GM12874 (cell line): Measurements from ENCODE around the gene DCP2.

Source experiments
- TF ChIP-seq, protein P1 (sequence below): IDR thresholded peaks from 2 replicates; pipeline ENCODE4 v1.5.1; 2011; ENCODE audit warnings: low read depth, mild to moderate bottlenecking, control low read depth, low read length, moderate library complexity; ENCODE audit not compliant: insufficient read depth

The DCP2 gene

DNA sequence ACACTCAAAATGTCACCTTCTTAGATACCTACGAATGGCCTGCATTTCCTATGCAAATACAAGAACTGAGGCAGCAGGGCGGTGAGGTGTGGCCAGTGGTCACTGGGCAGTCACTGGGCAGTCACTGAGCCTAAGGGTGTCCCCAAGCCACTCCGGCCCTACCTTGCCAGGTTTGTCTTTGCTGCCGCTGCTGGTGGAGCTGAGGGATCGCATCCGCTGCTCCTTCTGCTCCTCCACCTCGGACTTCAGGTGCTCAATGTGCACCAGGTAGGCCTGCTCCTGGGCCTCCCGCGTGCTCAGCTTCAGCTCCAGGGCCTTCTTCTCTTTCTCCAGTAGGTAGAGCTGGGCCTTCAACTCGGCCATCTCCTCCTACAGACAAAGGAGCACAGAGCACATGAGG is 72.3 kb downstream of the DCP2 start:
- TF ChIP-seq, protein P1, sequence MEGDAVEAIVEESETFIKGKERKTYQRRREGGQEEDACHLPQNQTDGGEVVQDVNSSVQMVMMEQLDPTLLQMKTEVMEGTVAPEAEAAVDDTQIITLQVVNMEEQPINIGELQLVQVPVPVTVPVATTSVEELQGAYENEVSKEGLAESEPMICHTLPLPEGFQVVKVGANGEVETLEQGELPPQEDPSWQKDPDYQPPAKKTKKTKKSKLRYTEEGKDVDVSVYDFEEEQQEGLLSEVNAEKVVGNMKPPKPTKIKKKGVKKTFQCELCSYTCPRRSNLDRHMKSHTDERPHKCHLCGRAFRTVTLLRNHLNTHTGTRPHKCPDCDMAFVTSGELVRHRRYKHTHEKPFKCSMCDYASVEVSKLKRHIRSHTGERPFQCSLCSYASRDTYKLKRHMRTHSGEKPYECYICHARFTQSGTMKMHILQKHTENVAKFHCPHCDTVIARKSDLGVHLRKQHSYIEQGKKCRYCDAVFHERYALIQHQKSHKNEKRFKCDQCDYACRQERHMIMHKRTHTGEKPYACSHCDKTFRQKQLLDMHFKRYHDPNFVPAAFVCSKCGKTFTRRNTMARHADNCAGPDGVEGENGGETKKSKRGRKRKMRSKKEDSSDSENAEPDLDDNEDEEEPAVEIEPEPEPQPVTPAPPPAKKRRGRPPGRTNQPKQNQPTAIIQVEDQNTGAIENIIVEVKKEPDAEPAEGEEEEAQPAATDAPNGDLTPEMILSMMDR: no peak

DNA sequence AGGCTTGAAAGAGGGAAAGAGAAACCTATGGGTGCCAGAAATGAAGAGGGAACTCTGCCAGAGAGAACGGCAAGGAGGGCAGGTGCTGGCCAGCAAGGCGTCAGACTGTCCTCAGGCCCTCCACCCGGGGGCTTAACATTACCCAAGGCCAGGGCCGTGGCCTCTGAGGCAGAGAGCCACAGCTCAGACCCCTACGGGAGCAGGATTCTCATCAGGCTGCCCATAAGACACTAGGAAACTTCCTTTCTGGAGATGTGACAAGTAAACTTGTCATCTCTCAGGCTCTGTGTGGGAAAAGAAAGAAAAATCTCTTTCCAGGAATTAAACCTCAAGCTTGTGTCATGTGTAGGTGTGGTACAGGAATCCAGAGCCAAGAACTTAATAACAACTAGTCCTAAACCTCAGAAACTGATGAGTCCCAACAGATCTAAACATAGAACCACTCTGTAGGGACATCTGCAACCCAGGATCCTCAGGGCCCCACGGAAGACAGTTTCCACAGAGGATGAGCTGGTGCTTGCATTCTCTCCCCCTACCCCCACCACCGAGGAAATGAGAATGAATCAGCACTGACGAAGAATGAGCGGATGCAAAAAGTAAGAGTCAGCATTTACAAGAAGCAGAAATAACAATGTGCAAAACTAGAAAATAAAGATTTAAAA is 74.3 kb downstream of the DCP2 start:
- TF ChIP-seq, protein P1: no peak

DNA sequence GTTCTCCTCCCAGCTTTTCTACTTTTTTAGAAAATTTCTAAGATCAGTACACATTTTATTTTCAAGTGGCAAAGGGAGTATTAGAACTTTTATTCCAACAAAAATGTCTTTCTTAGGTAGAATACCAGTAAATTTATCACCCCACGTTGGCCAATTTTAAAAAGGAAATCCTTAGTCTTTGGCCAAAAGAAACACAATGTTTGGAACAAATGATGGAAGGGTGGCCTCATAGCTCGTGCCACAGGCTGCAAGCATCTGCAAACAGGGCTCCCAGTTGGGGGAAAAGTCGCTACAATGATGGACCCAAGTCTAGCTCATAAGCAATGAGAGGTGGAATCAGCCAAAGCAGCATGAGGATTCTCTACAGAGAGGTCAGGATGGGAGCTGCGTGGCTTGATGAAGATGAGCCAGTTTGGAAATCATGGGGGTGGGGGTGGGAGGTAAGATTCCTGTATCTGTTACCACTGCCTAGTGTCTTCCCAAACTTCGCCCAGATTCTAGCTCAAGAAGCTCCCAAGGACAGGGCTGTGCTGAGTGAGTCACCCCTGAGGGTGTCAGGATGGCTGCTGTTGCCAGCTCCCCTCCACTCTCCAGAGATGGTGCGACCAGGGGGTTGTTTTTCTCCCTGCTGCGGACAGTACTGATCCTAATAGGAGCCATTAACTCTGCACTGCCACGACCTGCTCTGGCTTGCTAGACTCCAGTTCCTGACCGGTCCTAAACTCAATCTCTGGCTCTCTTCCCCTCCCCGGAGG is 75.6 kb downstream of the DCP2 start:
- TF ChIP-seq, protein P1: no peak

DNA sequence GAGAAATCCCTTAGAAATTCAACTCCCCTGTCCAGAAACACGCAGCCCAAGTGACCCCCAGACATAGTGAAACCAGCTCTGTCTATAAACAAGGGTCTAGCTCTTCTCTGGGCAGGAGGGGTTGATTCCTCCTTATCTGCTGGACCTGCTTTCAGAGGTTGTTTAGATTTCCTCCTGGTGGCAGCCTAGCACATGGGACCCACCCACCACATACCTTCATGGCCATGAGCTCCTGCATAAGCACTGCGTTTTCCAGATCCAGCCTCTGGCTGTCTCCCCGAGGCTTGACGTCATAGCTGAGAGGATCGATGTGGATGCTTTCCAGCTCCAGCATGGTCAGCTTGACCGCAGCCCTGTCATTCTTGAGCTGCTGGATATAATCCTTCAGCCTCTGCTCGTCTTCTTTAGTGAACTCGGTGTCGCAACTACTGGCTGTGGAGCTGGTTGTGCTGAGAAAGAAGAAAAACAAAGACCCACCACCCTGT is 77.0 kb downstream of the DCP2 start:
- TF ChIP-seq, protein P1: no peak

DNA sequence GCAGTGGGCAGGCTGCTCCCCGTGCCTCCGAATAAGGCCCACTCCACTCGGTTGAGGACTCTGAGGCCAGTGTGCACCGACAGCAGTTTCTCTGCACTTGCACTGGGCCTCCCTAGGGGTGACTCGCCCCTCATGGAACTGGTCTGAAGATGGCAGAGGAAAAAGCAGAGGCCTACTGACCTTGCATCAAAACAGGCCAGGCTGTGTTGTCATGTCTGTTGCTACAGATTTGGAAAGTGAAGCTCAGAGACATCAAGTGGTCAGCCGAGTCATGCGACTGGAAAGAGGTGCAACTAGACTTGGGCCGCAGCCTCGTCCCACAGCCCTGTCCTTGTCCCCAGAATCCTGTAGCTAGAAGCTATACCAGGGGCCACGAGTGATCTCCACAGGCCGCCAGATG is 78.3 kb downstream of the DCP2 start:
- TF ChIP-seq, protein P1: no peak

DNA sequence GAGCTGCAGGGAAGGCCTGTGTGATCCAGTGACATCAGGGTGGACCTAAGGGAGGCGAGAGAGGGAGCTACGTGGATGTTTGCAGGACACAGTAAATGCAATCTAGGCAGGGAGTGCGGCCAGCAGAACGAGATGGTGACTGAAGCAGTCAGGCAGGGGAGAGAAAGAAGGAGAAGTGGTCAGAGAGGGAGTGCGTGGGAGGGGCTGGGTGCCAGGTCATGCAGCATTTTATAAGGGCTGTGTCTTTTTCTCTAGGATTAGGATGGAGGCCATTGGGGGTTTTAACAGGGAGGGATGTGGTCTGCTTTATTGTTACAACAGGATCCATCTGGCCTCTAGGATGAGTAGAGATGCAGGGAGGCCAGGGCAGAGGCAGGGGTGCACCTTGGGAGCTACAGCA is 80.4 kb downstream of the DCP2 start:
- TF ChIP-seq, protein P1: no peak

DNA sequence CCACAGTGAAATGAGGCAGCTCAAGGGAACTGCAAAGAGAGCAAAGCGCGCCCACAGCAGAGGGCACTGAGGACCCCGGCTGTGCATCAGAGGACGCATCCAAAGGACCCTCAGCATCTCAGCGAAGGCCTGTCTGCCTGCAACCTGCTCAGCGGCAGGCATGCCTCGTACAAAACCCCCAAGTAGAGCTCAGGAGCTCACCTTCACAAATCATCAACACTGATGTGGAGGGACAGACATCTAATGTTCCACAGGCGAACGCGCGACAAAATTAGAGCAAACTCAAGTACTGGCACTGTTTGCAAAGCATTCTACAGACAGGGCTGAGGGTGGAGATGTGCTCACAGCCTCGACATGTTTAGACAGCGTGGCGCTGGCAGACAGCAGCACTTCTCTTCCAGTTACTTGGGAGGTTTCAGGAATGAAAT is 81.0 kb downstream of the DCP2 start:
- TF ChIP-seq, protein P1: no peak
